Gastroesophageal sphincter (tissue), 4 donors: ENCODE data around the gene ARHGEF6. TPM values are rescaled to one million over a fixed set of nuclear protein-coding genes. Genes with fewer than 3 reads are reported as not detected.
A peak's percentile ranks its signal among the peaks of the same experiment; 100 is the strongest.

Experiments
- ATAC-seq: fragments of 150-250 bp; one replicate; pipeline ENCODE4 v1.9.1; 2016; ENCODE audit warnings: mild to moderate bottlenecking, moderate library complexity
- H3K27ac ChIP-seq, 4 donors: fragments of 200-600 bp; sonication (generic) in 3 of 4; 1 replicate in 3 of 4; 2 replicates in 1 of 4; pipeline ENCODE4 v1.5.1; 2016 to 2019
- H3K27me3 ChIP-seq: fragments of 200-600 bp; sonication (generic); one replicate; pipeline ENCODE4 v1.5.1; 2019
- H3K36me3 ChIP-seq, 2 donors: fragments of 200-600 bp; sonication (generic); one replicate each; pipeline ENCODE4 v1.5.1; 2019; ENCODE audit warnings: control low read depth in 1 of 2
- H3K4me1 ChIP-seq, 3 donors: fragments of 200-600 bp; sonication (generic); 1 replicate in 2 of 3; 2 replicates in 1 of 3; pipeline ENCODE4 v1.5.1; 2016 to 2019; ENCODE audit warnings: control low read depth in 2 of 3
- H3K4me3 ChIP-seq, 2 donors: fragments of 200-600 bp; sonication (generic); one replicate each; pipeline ENCODE4 v1.5.1; 2019; ENCODE audit warnings: mild to moderate bottlenecking in 1 of 2, moderate library complexity in 1 of 2
- H3K9me3 ChIP-seq, 3 donors: fragments of 200-600 bp; sonication (generic); one replicate each; pipeline ENCODE4 v1.5.1; 2017 to 2019; ENCODE audit warnings: control low read depth in 2 of 3
- CTCF ChIP-seq, 4 experiments: fragments of 200-600 bp in 2 of 4; fragments of 450-650 bp in 2 of 4; sonication (generic) in 1 of 4; IDR thresholded peaks; one replicate each; pipeline ENCODE4 v1.5.1; 2017 to 2019; ENCODE audit warnings: antibody characterized with exemption in 4 of 4, mild to moderate bottlenecking in 2 of 4, moderate library complexity in 2 of 4
- EP300 ChIP-seq: sonication (generic); formaldehyde crosslinking; IDR thresholded peaks from one replicate; pipeline ENCODE4 v1.6.1; 2017; ENCODE audit warnings: antibody characterized with exemption, mild to moderate bottlenecking
- POLR2A ChIP-seq, 2 donors: fragments of 450-650 bp; IDR thresholded peaks; one replicate each; pipeline ENCODE4 v1.6.1; 2017; ENCODE audit warnings: antibody characterized with exemption in 2 of 2, mild to moderate bottlenecking in 2 of 2, moderate library complexity in 1 of 2
- POLR2AphosphoS5 ChIP-seq: sonication (generic); formaldehyde crosslinking; IDR thresholded peaks from one replicate; pipeline ENCODE4 v1.6.1; 2017; ENCODE audit warnings: antibody characterized with exemption
- WGBS, 2 donors: methylation state at CpG; one replicate each; pipeline ENCODE4 v1.1.5; 2018; ENCODE audit warnings: low coverage in 1 of 2; 5-methylcytosine and 5-hydroxymethylcytosine counted together
- total RNA-seq, 4 donors: library from RNA; depleted of rRNA; stranded (reverse); fragments of >200 nt; gene quantifications; one replicate each; pipeline ENCODE4 v1.1.0, GENCODE V29; 2016

The ARHGEF6 gene
- total RNA-seq, 4 donors from 2014 or later, result 14.2 to 18.5 (median 16.3) TPM

DNA sequence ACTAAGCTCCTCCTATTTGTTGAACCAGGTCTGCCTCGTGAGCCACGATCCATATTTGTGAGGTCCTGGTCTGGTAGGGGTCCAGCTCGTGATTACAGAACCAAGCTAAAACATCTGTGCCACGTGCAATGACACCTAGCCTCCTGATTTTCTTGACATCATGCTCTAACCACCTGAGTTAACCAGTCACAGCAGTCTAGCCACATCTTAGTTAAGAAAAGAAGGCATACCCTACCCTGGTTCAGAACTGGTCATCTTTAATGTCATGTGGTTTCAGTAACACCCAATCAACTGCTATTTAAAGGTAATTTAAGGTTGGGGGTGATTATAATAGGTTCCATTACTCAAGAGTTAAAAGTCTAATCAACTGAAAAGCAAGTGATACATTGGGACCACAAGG, 28.4 kb downstream of the ARHGEF6 start:
- Histone ChIP-seq H3K27me3 (no peaks in the 10 kb centered on the region), H3K9me3 (no peaks in the 10 kb centered on the region), H3K27ac (no peak overlapping the region), H3K36me3 (no peaks in the 10 kb centered on the region), H3K4me1 (no peaks in the 10 kb centered on the region), H3K4me3 (no peak overlapping the region)
- WGBS, 2 donors, result 24% methylated on average over 3 of the region's 4 CpGs; no CpG with 5 or more reads in 1 of the 2 donors
- no peak for ATAC-seq
- TF ChIP-seq POLR2AphosphoS5, result no peak
- no peak for TF ChIP-seq POLR2A (IDR thresholded peaks at IDR 0.05)
- TF ChIP-seq CTCF (IDR thresholded peaks at IDR 0.05), result no peak
- TF ChIP-seq EP300, result no peak

DNA sequence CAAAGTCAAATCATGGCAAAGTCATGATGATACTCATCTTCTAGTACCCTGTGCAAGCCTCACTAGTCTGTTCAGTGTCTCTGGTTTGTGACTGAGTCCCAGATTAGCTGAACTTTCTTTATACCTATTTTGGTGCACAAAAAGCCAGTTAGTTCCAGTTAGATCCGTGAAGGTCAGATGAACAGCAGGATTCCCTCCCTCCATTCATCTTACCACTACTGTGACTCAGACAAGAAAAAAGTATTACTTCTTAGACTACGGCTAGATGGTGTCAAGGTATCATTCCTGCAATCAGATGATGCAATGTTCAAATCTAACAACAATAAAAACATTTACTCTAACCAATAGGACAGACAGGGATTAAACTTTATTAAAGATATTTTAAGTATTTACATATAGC, 30.4 kb downstream of the ARHGEF6 start:
- no peaks in the 10 kb centered on the region for H3K36me3 ChIP-seq
- no peaks in the 10 kb centered on the region for H3K9me3 ChIP-seq
- no peak overlapping the region for H3K27ac ChIP-seq
- H3K27me3 ChIP-seq, result no peaks in the 10 kb centered on the region
- H3K4me1 ChIP-seq, result peaks cover 0 to 14% (median 3%) of the 10 kb centered on the region in 3 donors
- H3K4me3 ChIP-seq, result no peak overlapping the region
- no peak for ATAC-seq
- 40 to 43% methylated on average over 1 to 2 of the region's 2 CpGs for WGBS, 2 donors
- TF ChIP-seq POLR2A (IDR thresholded peaks at IDR 0.05) (no peak), CTCF (IDR thresholded peaks at IDR 0.05) (no peak), POLR2AphosphoS5 (no peak), EP300 (no peak)

- Histone ChIP-seq H3K36me3 (no peaks in the 10 kb centered on the region), H3K4me3 (no peak overlapping the region), H3K9me3 (no peaks in the 10 kb centered on the region), H3K27ac (peak overlapping the region in 1 of 4 donors; percentile 58), H3K4me1 (peaks cover 0 to 19% (median 3%) of the 10 kb centered on the region in 3 donors), H3K27me3 (no peaks in the 10 kb centered on the region)
- no peak for ATAC-seq
- WGBS, 2 donors, result 53 to 74% methylated on average over 6 to 7 of the region's 8 CpGs
- no peak for TF ChIP-seq POLR2AphosphoS5
- no peak for TF ChIP-seq CTCF (IDR thresholded peaks at IDR 0.05)
Observed at GRCh38 chrX:136747003-136747986, 33.4 kb downstream of the ARHGEF6 start.

DNA sequence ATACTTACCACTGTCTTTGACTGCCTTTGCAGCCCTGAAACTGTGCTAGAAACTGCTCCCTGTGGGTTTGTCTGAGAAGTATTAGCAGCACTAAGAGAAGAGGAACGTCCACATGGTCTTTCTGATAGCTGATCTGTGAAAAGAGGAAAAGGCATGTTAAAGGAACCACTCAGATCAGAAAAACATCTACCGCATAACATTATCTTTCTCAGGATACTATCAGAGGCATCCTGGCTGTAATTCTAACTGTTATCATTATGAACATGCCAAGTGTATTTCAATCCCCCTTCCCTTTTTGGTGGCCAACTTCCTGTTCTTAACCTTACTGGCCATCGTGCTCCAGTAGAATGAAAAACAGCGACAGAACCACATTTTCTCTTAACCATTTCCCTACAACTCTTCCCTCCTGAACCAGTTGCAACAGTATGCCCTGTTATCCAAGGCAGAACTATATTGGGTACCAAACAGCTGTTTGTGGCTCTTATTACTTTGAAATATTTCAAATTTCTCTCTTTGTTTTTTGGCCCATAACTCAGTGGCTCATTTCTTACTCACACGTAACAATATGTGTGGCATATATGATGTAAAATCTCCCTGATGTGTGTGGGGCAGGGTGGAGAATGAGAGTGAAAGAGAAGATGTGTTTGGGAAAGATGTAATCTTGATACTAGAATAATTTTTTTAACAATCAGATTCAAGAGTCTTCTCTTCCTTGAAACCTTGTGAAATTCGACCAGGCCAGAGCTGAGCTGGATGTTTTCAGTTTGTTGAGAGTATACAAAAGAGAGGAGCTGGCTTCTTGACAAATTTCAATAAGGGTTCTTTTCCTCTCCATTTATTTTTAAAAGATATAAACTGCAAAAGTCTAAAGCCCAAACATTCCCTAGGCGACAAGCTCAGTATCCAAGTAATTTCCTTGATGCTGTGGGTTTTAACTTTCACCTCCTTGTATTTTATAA, 35.2 kb downstream of the ARHGEF6 start:
- WGBS, 2 donors, result 28 to 59% methylated on average over 5 to 7 of the region's 7 CpGs
- Histone ChIP-seq H3K27ac (peak overlapping the region in 3 of 4 donors; percentile 23 to 58 (median 45)), H3K4me3 (no peak overlapping the region), H3K27me3 (no peaks in the 10 kb centered on the region), H3K9me3 (no peaks in the 10 kb centered on the region), H3K4me1 (peaks cover 0 to 19% (median 3%) of the 10 kb centered on the region in 3 donors), H3K36me3 (no peaks in the 10 kb centered on the region)
- ATAC-seq, result no peak
- TF ChIP-seq POLR2A (IDR thresholded peaks at IDR 0.05), result no peak
- no peak for TF ChIP-seq POLR2AphosphoS5
- TF ChIP-seq CTCF (IDR thresholded peaks at IDR 0.05), result no peak
- TF ChIP-seq EP300, result no peak
